ENCODE results near the gene IGFBP7.

- no peak for TF ChIP-seq CTCF (conservative IDR thresholded peaks at IDR 0.05 in 1 of 2, IDR thresholded peaks at IDR 0.05 in 1 of 2; ENCODE audit: low read depth in 1 of 2, low read length in 2 of 2)
- no peak for TF ChIP-seq EZH2 (IDR thresholded peaks at IDR 0.05; ENCODE audit: low read length, missing control alignments)
Observed at GRCh38 chr4:57151481-57151880, 41.3 kb upstream of the IGFBP7 start.
